Mammary epithelial cell (primary cell): Measurements from ENCODE around the gene SPESP1.

Source experiments
- CTCF ChIP-seq, 2 donors: IDR thresholded peaks in 1 of 2; conservative IDR thresholded peaks in 1 of 2; 2 replicates each; pipeline ENCODE4 v1.5.1; 2011 to 2012; ENCODE audit warnings: inconsistent platforms in 2 of 2, low read length in 2 of 2, mild to moderate bottlenecking in 2 of 2, control low read depth in 1 of 2, low read depth in 1 of 2; ENCODE audit not compliant: insufficient read depth in 1 of 2; ENCODE audit errors: extremely low read depth in 1 of 2
- EZH2 ChIP-seq: IDR thresholded peaks from 2 replicates; pipeline ENCODE4 v1.6.1; 2012; ENCODE audit warnings: low read length, inconsistent platforms, borderline replicate concordance

- TF ChIP-seq CTCF (conservative IDR thresholded peaks at IDR 0.05 in 1 of 2, IDR thresholded peaks at IDR 0.05 in 1 of 2; ENCODE audit: extremely low read depth in 1 of 2, insufficient read depth in 1 of 2, low read depth in 1 of 2, low read length in 2 of 2) (no peak), EZH2 (no peak)
Measured at GRCh38 chr15:68989541-68990230, 59.4 kb downstream of the SPESP1 start.
